ENCODE measurements around the gene MPG. TPM values are rescaled to one million over a fixed set of nuclear protein-coding genes. Genes with fewer than 3 reads are reported as not detected.

MPG gene
- polyA plus RNA-seq, 1 donor from 2014 or later: 70.9 TPM

- Histone ChIP-seq H3K27ac (ENCODE audit: low read length) (no peak overlapping the region), H3K9me2 (ENCODE audit: insufficient read depth, low read length) (no peaks in the 10 kb centered on the region), H3K9me3 (ENCODE audit: low read length) (no peaks in the 10 kb centered on the region), H3K79me2 (replicated peaks; ENCODE audit: insufficient read depth, low read length) (no peaks in the 10 kb centered on the region), H3K36me3 (ENCODE audit: insufficient read depth, low read length) (peaks cover 7% of the 10 kb centered on the region), H3K4me3 (ENCODE audit: low read length) (no peak overlapping the region), H3K9ac (ENCODE audit: low read length) (no peak overlapping the region), H3K27me3 (ENCODE audit: insufficient read depth, low read depth, low read length) (no peaks in the 10 kb centered on the region), H4K20me1 (ENCODE audit: insufficient read depth) (no peaks in the 10 kb centered on the region), H3K4me2 (ENCODE audit: low read length) (no peak overlapping the region), H2AFZ (ENCODE audit: low read depth, low read length) (no peak overlapping the region), H3F3A (ENCODE audit: insufficient read depth, low read length, poor library complexity, severe bottlenecking) (no peaks in the 10 kb centered on the region)
- TF ChIP-seq RAD21 (conservative IDR thresholded peaks at IDR 0.05) (no peak), TAF1 (IDR thresholded peaks at IDR 0.05; ENCODE audit: low read depth) (no peak), SMC3 (conservative IDR thresholded peaks at IDR 0.05; ENCODE audit: poor library complexity) (no peak), REST (IDR thresholded peaks at IDR 0.05; ENCODE audit: borderline replicate concordance) (no peak), MXI1 (conservative IDR thresholded peaks at IDR 0.05; ENCODE audit: poor library complexity, severe bottlenecking) (no peak), EP300 (conservative IDR thresholded peaks at IDR 0.05; ENCODE audit: poor library complexity, severe bottlenecking) (no peak), EZH2 (IDR thresholded peaks at IDR 0.05; ENCODE audit: borderline replicate concordance, insufficient read depth, low read length, poor library complexity, severe bottlenecking) (no peak), CTCF (IDR thresholded peaks at IDR 0.05; ENCODE audit: poor library complexity, severe bottlenecking) (no peak), POLR2AphosphoS5 (IDR thresholded peaks at IDR 0.05) (no peak)
Measured at GRCh38 chr16:86483-86952, 8.5 kb downstream of the MPG start.

GRCh38 chr16:88613-89012 lies 10.6 kb downstream of the MPG start:
- no peak overlapping the region for H3K27ac ChIP-seq (ENCODE audit: low read length)
- H3K36me3 ChIP-seq (ENCODE audit: insufficient read depth, low read length): peaks cover 7% of the 10 kb centered on the region
- TF ChIP-seq EZH2 (IDR thresholded peaks at IDR 0.05; ENCODE audit: borderline replicate concordance, insufficient read depth, low read length, poor library complexity, severe bottlenecking) (no peak), TAF1 (IDR thresholded peaks at IDR 0.05; ENCODE audit: low read depth) (no peak)
- H3K4me2 ChIP-seq (ENCODE audit: low read length): no peak overlapping the region
- H3K4me3 ChIP-seq (ENCODE audit: low read length): no peak overlapping the region
- no peaks in the 10 kb centered on the region for H3K9me2 ChIP-seq (ENCODE audit: insufficient read depth, low read length)
- H3K27me3 ChIP-seq (ENCODE audit: insufficient read depth, low read depth, low read length): no peaks in the 10 kb centered on the region
- H2AFZ ChIP-seq (ENCODE audit: low read depth, low read length): no peak overlapping the region
- H3K9me3 ChIP-seq (ENCODE audit: low read length): no peaks in the 10 kb centered on the region
- no peaks in the 10 kb centered on the region for H3K79me2 ChIP-seq (replicated peaks; ENCODE audit: insufficient read depth, low read length)
- H3K9ac ChIP-seq (ENCODE audit: low read length): no peak overlapping the region
- no peaks in the 10 kb centered on the region for H4K20me1 ChIP-seq (ENCODE audit: insufficient read depth)
- H3F3A ChIP-seq (ENCODE audit: insufficient read depth, low read length, poor library complexity, severe bottlenecking): no peaks in the 10 kb centered on the region

All from neural cell (in vitro differentiated cells).